ENCODE measurements around the gene BICD2. TPM values are rescaled to one million over a fixed set of nuclear protein-coding genes. Genes with fewer than 3 reads are reported as not detected.

Gene BICD2
- total and polyA plus RNA-seq, 10 of the 15 experiments (the other 5 are each of a cell fraction or from before 2014, with no cell fraction given), result 5.3 to 25.5 (median 14.4) TPM

- TF ChIP-seq ZBTB33 (IDR thresholded peaks at IDR 0.05) (no peak), RCOR1 (conservative IDR thresholded peaks at IDR 0.05; ENCODE audit: low read depth, low read length) (no peak), EP300 (IDR thresholded peaks at IDR 0.05; ENCODE audit: borderline replicate concordance in 1 of 2, control insufficient read depth in 1 of 2, low read depth in 2 of 2, low read length in 2 of 2) (no peak), TCF12 (IDR thresholded peaks at IDR 0.05; ENCODE audit: low read depth, low read length) (0 out of 2 replicates have a peak, but pooled peaks have one; percentile 4), NFXL1 (IDR thresholded peaks at IDR 0.05; ENCODE audit: borderline replicate concordance) (no peak), PML (IDR thresholded peaks at IDR 0.05; ENCODE audit: low read length) (peak; percentile 68; the same call in 1 of the 2 replicates), CBX3 (IDR thresholded peaks at IDR 0.05; ENCODE audit: borderline replicate concordance, low read depth) (no peak), HCFC1 (IDR thresholded peaks at IDR 0.05; ENCODE audit: low read length) (peak; percentile 94), MTA3 (IDR thresholded peaks at IDR 0.05; ENCODE audit: borderline replicate concordance, low read length) (no peak), TCF7 (IDR thresholded peaks at IDR 0.05; ENCODE audit: borderline replicate concordance) (no peak), JUNB (IDR thresholded peaks at IDR 0.05) (no peak), CBFB (IDR thresholded peaks at IDR 0.05; ENCODE audit: low read depth) (no peak), BACH1 (IDR thresholded peaks at IDR 0.05; ENCODE audit: borderline replicate concordance) (peak; percentile 94), HSF1 (IDR thresholded peaks at IDR 0.05; ENCODE audit: low read depth, low read length) (no peak), BRCA1 (IDR thresholded peaks at IDR 0.05; ENCODE audit: low read depth, low read length) (no peak), SIN3A (IDR thresholded peaks at IDR 0.05; ENCODE audit: low read depth, low read length) (peak; percentile 34; the same call in 1 of the 2 replicates), NFYB (IDR thresholded peaks at IDR 0.05; ENCODE audit: insufficient read depth, low read depth, low read length) (peak; percentile 81; the same call in 1 of the 2 replicates), BMI1 (IDR thresholded peaks at IDR 0.05; ENCODE audit: borderline replicate concordance) (no peak), HDGF (IDR thresholded peaks at IDR 0.05) (no peak), POU2F2 (IDR thresholded peaks at IDR 0.05; ENCODE audit: borderline replicate concordance, low read depth, low read length) (0 out of 3 replicates have a peak, but pooled peaks have one; percentile 32), SUPT20H (IDR thresholded peaks at IDR 0.05; ENCODE audit: borderline replicate concordance, control insufficient read depth, low read depth, low read length) (no peak), CHD4 (IDR thresholded peaks at IDR 0.05) (no peak), ZZZ3 (IDR thresholded peaks at IDR 0.05; ENCODE audit: control insufficient read depth, insufficient read length, low read depth) (no peak), E4F1 (IDR thresholded peaks at IDR 0.05; ENCODE audit: borderline replicate concordance, partially characterized antibody) (no peak), POLR2A (IDR thresholded peaks at IDR 0.05; ENCODE audit: low read depth, low read length) (peak; percentile 94), CHD2 (IDR thresholded peaks at IDR 0.05; ENCODE audit: borderline replicate concordance, low read depth, low read length) (peak; percentile 93)
Observed at GRCh38 chr9:92764988-92765936, 629 bp upstream of the BICD2 start (continued).
